ENCODE measurements around the gene TMEM52B.
"Not testable (repeated sequence)": the region's sequence is repeated elsewhere in the genome, so short reads cannot be mapped to it uniquely, and the experiment has no call there.

GRCh38 chr12:10215946-10216345, 37.1 kb downstream of the TMEM52B start:
- TF ChIP-seq POLR2A (IDR thresholded peaks at IDR 0.05): not testable (repeated sequence)
- TF ChIP-seq, protein P1, sequence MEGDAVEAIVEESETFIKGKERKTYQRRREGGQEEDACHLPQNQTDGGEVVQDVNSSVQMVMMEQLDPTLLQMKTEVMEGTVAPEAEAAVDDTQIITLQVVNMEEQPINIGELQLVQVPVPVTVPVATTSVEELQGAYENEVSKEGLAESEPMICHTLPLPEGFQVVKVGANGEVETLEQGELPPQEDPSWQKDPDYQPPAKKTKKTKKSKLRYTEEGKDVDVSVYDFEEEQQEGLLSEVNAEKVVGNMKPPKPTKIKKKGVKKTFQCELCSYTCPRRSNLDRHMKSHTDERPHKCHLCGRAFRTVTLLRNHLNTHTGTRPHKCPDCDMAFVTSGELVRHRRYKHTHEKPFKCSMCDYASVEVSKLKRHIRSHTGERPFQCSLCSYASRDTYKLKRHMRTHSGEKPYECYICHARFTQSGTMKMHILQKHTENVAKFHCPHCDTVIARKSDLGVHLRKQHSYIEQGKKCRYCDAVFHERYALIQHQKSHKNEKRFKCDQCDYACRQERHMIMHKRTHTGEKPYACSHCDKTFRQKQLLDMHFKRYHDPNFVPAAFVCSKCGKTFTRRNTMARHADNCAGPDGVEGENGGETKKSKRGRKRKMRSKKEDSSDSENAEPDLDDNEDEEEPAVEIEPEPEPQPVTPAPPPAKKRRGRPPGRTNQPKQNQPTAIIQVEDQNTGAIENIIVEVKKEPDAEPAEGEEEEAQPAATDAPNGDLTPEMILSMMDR (IDR thresholded peaks at IDR 0.05): not testable (repeated sequence)
